NCI-H748 treated with DMSO at 0.1 percent for 48 hours (cell line): ENCODE measurements around the gene ASAP2.

ENCODE experiments used
- DNase-seq: peaks from one replicate; lab custom pipeline; 2025; lab: John Stamatoyannopoulos, UW

The ASAP2 gene

GRCh38 chr2:9327873-9328352 is 121.3 kb downstream of the ASAP2 start:
- DNase-seq: peak; percentile 79

GRCh38 chr2:9328931-9329330 is 122.3 kb downstream of the ASAP2 start:
- no peak for DNase-seq

GRCh38 chr2:9329497-9329896 is 122.9 kb downstream of the ASAP2 start:
- no peak for DNase-seq

GRCh38 chr2:9330612-9331270 is 124.1 kb downstream of the ASAP2 start:
- DNase-seq: no peak

- DNase-seq: no peak
Measured at GRCh38 chr2:9331704-9332103, 125.1 kb downstream of the ASAP2 start.

- DNase-seq: no peak
Measured at GRCh38 chr2:9332136-9332852, 125.7 kb downstream of the ASAP2 start.

GRCh38 chr2:9332853-9333245 is 126.2 kb downstream of the ASAP2 start:
- no peak for DNase-seq

GRCh38 chr2:9333591-9334171 is 127.1 kb downstream of the ASAP2 start:
- peak; percentile 43 for DNase-seq

- no peak for DNase-seq
Measured at GRCh38 chr2:9334761-9335160, 128.1 kb downstream of the ASAP2 start.

- no peak for DNase-seq
Measured at GRCh38 chr2:9335322-9335832, 128.8 kb downstream of the ASAP2 start.

- peak; percentile 79 for DNase-seq
Measured at GRCh38 chr2:9336241-9336575, 129.6 kb downstream of the ASAP2 start.

GRCh38 chr2:9336576-9337314 is 130.1 kb downstream of the ASAP2 start:
- peak; percentile 96 for DNase-seq

- no peak for DNase-seq
Measured at GRCh38 chr2:9337901-9338300, 131.3 kb downstream of the ASAP2 start.

GRCh38 chr2:9341337-9341887 is 134.8 kb downstream of the ASAP2 start:
- DNase-seq: no peak

- DNase-seq: no peak
Measured at GRCh38 chr2:9342659-9343058, 136.0 kb downstream of the ASAP2 start.

GRCh38 chr2:9343524-9343923 is 136.9 kb downstream of the ASAP2 start:
- DNase-seq: no peak

- DNase-seq: no peak
Measured at GRCh38 chr2:9344434-9344833, 137.8 kb downstream of the ASAP2 start.

- no peak for DNase-seq
Measured at GRCh38 chr2:9345343-9345742, 138.7 kb downstream of the ASAP2 start.

- no peak for DNase-seq
Measured at GRCh38 chr2:9345997-9346396, 139.4 kb downstream of the ASAP2 start.

GRCh38 chr2:9346885-9347284 is 140.3 kb downstream of the ASAP2 start:
- DNase-seq: no peak

GRCh38 chr2:9347411-9347881 is 140.8 kb downstream of the ASAP2 start:
- DNase-seq: no peak

- DNase-seq: no peak
Measured at GRCh38 chr2:9354318-9354717, 147.7 kb downstream of the ASAP2 start.
